ENCODE measurements around the gene MRFAP1L1.

Gene MRFAP1L1

GRCh38 chr4:6747294-6748051, 37.8 kb upstream of the MRFAP1L1 start:
- Mint-ChIP-seq H3K27ac (no peak overlapping the region), H3K9me3 (no peaks in the 10 kb centered on the region), H3K27me3 (peaks cover 7% of the 10 kb centered on the region), H3K4me3 (no peak overlapping the region), H3K36me3 (no peaks in the 10 kb centered on the region), H3K4me1 (peaks cover 13% of the 10 kb centered on the region)
- no peak for DNase-seq
- CTCF ChIA-PET, result no interaction called here

GRCh38 chr4:6746721-6747293, 37.1 kb upstream of the MRFAP1L1 start:
- H3K9me3 Mint-ChIP-seq, result no peaks in the 10 kb centered on the region
- no peak overlapping the region for H3K4me3 Mint-ChIP-seq
- no peaks in the 10 kb centered on the region for H3K36me3 Mint-ChIP-seq
- H3K27me3 Mint-ChIP-seq, result peaks cover 7% of the 10 kb centered on the region
- CTCF ChIA-PET, result no interaction called here
- H3K4me1 Mint-ChIP-seq, result peaks cover 11% of the 10 kb centered on the region
- no peak overlapping the region for H3K27ac Mint-ChIP-seq
- no peak for DNase-seq

GRCh38 chr4:6742989-6743388, 33.3 kb upstream of the MRFAP1L1 start:
- no peak overlapping the region for H3K27ac Mint-ChIP-seq
- H3K36me3 Mint-ChIP-seq, result no peaks in the 10 kb centered on the region
- H3K4me1 Mint-ChIP-seq, result no peaks in the 10 kb centered on the region
- DNase-seq, result no peak
- H3K27me3 Mint-ChIP-seq, result peaks cover 7% of the 10 kb centered on the region
- CTCF ChIA-PET, result interaction anchor here (1.1 to 1.2 kb wide), 2 partner anchors 20 to 166 kb away, joined by 3 read pairs; no protein-coding TSS in a partner anchor
- H3K4me3 Mint-ChIP-seq, result no peak overlapping the region
- H3K9me3 Mint-ChIP-seq, result no peaks in the 10 kb centered on the region

GRCh38 chr4:6742507-6742906, 32.8 kb upstream of the MRFAP1L1 start:
- DNase-seq, result no peak
- no peaks in the 10 kb centered on the region for H3K36me3 Mint-ChIP-seq
- CTCF ChIA-PET, result interaction anchor here (1.1 kb wide), 1 partner anchor 167 kb away, joined by 3 read pairs; no protein-coding TSS in a partner anchor
- no peaks in the 10 kb centered on the region for H3K4me1 Mint-ChIP-seq
- H3K27ac Mint-ChIP-seq, result no peak overlapping the region
- H3K27me3 Mint-ChIP-seq, result peaks cover 12% of the 10 kb centered on the region
- no peaks in the 10 kb centered on the region for H3K9me3 Mint-ChIP-seq
- no peak overlapping the region for H3K4me3 Mint-ChIP-seq

GRCh38 chr4:6740347-6740746, 30.7 kb upstream of the MRFAP1L1 start:
- Mint-ChIP-seq H3K4me3 (no peak overlapping the region), H3K9me3 (no peaks in the 10 kb centered on the region), H3K27me3 (peaks cover 12% of the 10 kb centered on the region), H3K36me3 (no peaks in the 10 kb centered on the region), H3K4me1 (no peaks in the 10 kb centered on the region), H3K27ac (no peak overlapping the region)
- CTCF ChIA-PET, result no interaction called here
- DNase-seq, result no peak

- Mint-ChIP-seq H3K27ac (no peak overlapping the region), H3K4me3 (no peak overlapping the region), H3K36me3 (no peaks in the 10 kb centered on the region), H3K9me3 (no peaks in the 10 kb centered on the region), H3K4me1 (no peaks in the 10 kb centered on the region), H3K27me3 (peaks cover 12% of the 10 kb centered on the region)
- CTCF ChIA-PET, result no interaction called here
- no peak for DNase-seq
These were observed 30.3 kb upstream of the MRFAP1L1 start for GRCh38 chr4:6739920-6740319.

GRCh38 chr4:6734165-6734786, 24.6 kb upstream of the MRFAP1L1 start:
- H3K27me3 Mint-ChIP-seq, result peaks cover 22% of the 10 kb centered on the region
- no peaks in the 10 kb centered on the region for H3K9me3 Mint-ChIP-seq
- H3K4me1 Mint-ChIP-seq, result no peaks in the 10 kb centered on the region
- H3K27ac Mint-ChIP-seq, result no peak overlapping the region
- H3K4me3 Mint-ChIP-seq, result no peak overlapping the region
- no peaks in the 10 kb centered on the region for H3K36me3 Mint-ChIP-seq
- no peak for DNase-seq
- CTCF ChIA-PET, result interaction anchor here (2.2 kb wide), 1 partner anchor 15 kb away, joined by 9 read pairs; no protein-coding TSS in a partner anchor

GRCh38 chr4:6733358-6734164, 23.9 kb upstream of the MRFAP1L1 start:
- H3K9me3 Mint-ChIP-seq, result no peaks in the 10 kb centered on the region
- no peak overlapping the region for H3K4me3 Mint-ChIP-seq
- DNase-seq, result no peak
- H3K36me3 Mint-ChIP-seq, result no peaks in the 10 kb centered on the region
- H3K27ac Mint-ChIP-seq, result no peak overlapping the region
- CTCF ChIA-PET, result interaction anchor here (1.2 to 2.2 kb wide), 2 partner anchors 14 to 140 kb away, joined by 4 to 9 read pairs; no protein-coding TSS in a partner anchor
- peaks cover 22% of the 10 kb centered on the region for H3K27me3 Mint-ChIP-seq
- peaks cover under 1% of the 10 kb centered on the region for H3K4me1 Mint-ChIP-seq

- no peak overlapping the region for H3K27ac Mint-ChIP-seq
- no peaks in the 10 kb centered on the region for H3K9me3 Mint-ChIP-seq
- CTCF ChIA-PET, result interaction anchor here (1.2 kb wide), 1 partner anchor 141 kb away, joined by 4 read pairs; no protein-coding TSS in a partner anchor
- no peak for DNase-seq
- H3K4me3 Mint-ChIP-seq, result no peak overlapping the region
- peaks cover 19% of the 10 kb centered on the region for H3K27me3 Mint-ChIP-seq
- peaks cover 9% of the 10 kb centered on the region for H3K4me1 Mint-ChIP-seq
- H3K36me3 Mint-ChIP-seq, result no peaks in the 10 kb centered on the region
These were observed 23.0 kb upstream of the MRFAP1L1 start for GRCh38 chr4:6732441-6733357.

GRCh38 chr4:6731780-6732179, 22.1 kb upstream of the MRFAP1L1 start:
- peaks cover 10% of the 10 kb centered on the region for H3K4me1 Mint-ChIP-seq
- H3K27ac Mint-ChIP-seq, result no peak overlapping the region
- no peaks in the 10 kb centered on the region for H3K9me3 Mint-ChIP-seq
- H3K27me3 Mint-ChIP-seq, result peaks cover 16% of the 10 kb centered on the region
- no peaks in the 10 kb centered on the region for H3K36me3 Mint-ChIP-seq
- CTCF ChIA-PET, result no interaction called here
- H3K4me3 Mint-ChIP-seq, result no peak overlapping the region
- no peak for DNase-seq

GRCh38 chr4:6731318-6731675, 21.6 kb upstream of the MRFAP1L1 start:
- CTCF ChIA-PET, result no interaction called here
- H3K27ac Mint-ChIP-seq, result no peak overlapping the region
- H3K4me3 Mint-ChIP-seq, result no peak overlapping the region
- peaks cover 10% of the 10 kb centered on the region for H3K4me1 Mint-ChIP-seq
- H3K9me3 Mint-ChIP-seq, result no peaks in the 10 kb centered on the region
- peaks cover 16% of the 10 kb centered on the region for H3K27me3 Mint-ChIP-seq
- no peak for DNase-seq
- no peaks in the 10 kb centered on the region for H3K36me3 Mint-ChIP-seq

- no peak for DNase-seq
- no peaks in the 10 kb centered on the region for H3K36me3 Mint-ChIP-seq
- H3K4me1 Mint-ChIP-seq, result peaks cover 10% of the 10 kb centered on the region
- no peaks in the 10 kb centered on the region for H3K9me3 Mint-ChIP-seq
- H3K27ac Mint-ChIP-seq, result no peak overlapping the region
- CTCF ChIA-PET, result interaction anchor here (1.7 kb wide), 1 partner anchor 10 kb away, joined by 5 read pairs; no protein-coding TSS in a partner anchor
- no peak overlapping the region for H3K4me3 Mint-ChIP-seq
- peaks cover 16% of the 10 kb centered on the region for H3K27me3 Mint-ChIP-seq
These were observed 21.1 kb upstream of the MRFAP1L1 start for GRCh38 chr4:6730603-6731317.

All from activated naive CD4-positive, alpha-beta T cell treated with anti-CD3 and anti-CD28 coated beads, Interleukin-2, amount 10 ng/mL, durations not matched to agents 7 days and 5 days (primary cell).